HG02759 (cell line): ENCODE data around the gene KAZN.

Experiments
- ATAC-seq: cut with Tn5 transposase; IDR thresholded peaks from one replicate; pipeline ENCODE4 v1.9.1; 2021; ENCODE audit warnings: mild to moderate bottlenecking, moderate library complexity; ENCODE audit not compliant: unreplicated experiment

KAZN gene

GRCh38 chr1:14706631-14707030 lies 108.1 kb downstream of the KAZN start:
- ATAC-seq: no peak

- ATAC-seq: no peak
Observed at GRCh38 chr1:14707531-14708445, 109.3 kb downstream of the KAZN start.

- ATAC-seq: no peak
Observed at GRCh38 chr1:14710331-14710730, 111.8 kb downstream of the KAZN start.

- ATAC-seq: no peak
Observed at GRCh38 chr1:14712136-14712535, 113.7 kb downstream of the KAZN start.

GRCh38 chr1:14713077-14713476 lies 114.6 kb downstream of the KAZN start:
- no peak for ATAC-seq

- no peak for ATAC-seq
Observed at GRCh38 chr1:14715266-14715665, 116.8 kb downstream of the KAZN start.

GRCh38 chr1:14715802-14716201 lies 117.3 kb downstream of the KAZN start:
- no peak for ATAC-seq

- ATAC-seq: no peak
Observed at GRCh38 chr1:14716474-14716873, 118.0 kb downstream of the KAZN start.

GRCh38 chr1:14718476-14718875 lies 120.0 kb downstream of the KAZN start:
- no peak for ATAC-seq

GRCh38 chr1:14723401-14723800 lies 124.9 kb downstream of the KAZN start:
- no peak for ATAC-seq

GRCh38 chr1:14724246-14724645 lies 125.8 kb downstream of the KAZN start:
- no peak for ATAC-seq

GRCh38 chr1:14724678-14725077 lies 126.2 kb downstream of the KAZN start:
- no peak for ATAC-seq

- no peak for ATAC-seq
Observed at GRCh38 chr1:14725238-14725637, 126.8 kb downstream of the KAZN start.

GRCh38 chr1:14725695-14726094 lies 127.2 kb downstream of the KAZN start:
- no peak for ATAC-seq

GRCh38 chr1:14726606-14727005 lies 128.1 kb downstream of the KAZN start:
- ATAC-seq: no peak

GRCh38 chr1:14728516-14728915 lies 130.0 kb downstream of the KAZN start:
- no peak for ATAC-seq

GRCh38 chr1:14732728-14733047 lies 134.2 kb downstream of the KAZN start:
- no peak for ATAC-seq

- no peak for ATAC-seq
Observed at GRCh38 chr1:14733048-14733778, 134.7 kb downstream of the KAZN start.

- no peak for ATAC-seq
Observed at GRCh38 chr1:14733779-14734140, 135.3 kb downstream of the KAZN start.

- ATAC-seq: no peak
Observed at GRCh38 chr1:14735841-14736240, 137.4 kb downstream of the KAZN start.

- ATAC-seq: no peak
Observed at GRCh38 chr1:14737561-14738094, 139.1 kb downstream of the KAZN start.

GRCh38 chr1:14738235-14738634 lies 139.8 kb downstream of the KAZN start:
- ATAC-seq: no peak
